IMR-90 (cell line): ENCODE results near the gene PTPRG.

Experiments
- FOS ChIP-seq: fragments of 150-350 bp; IDR thresholded peaks from 2 replicates; pipeline ENCODE4 v1.6.1; 2016; ENCODE audit warnings: low read depth, low read length
- MAFK ChIP-seq: IDR thresholded peaks from 2 replicates; pipeline ENCODE4 v1.6.1; 2012; ENCODE audit warnings: low read depth, low read length, improper control_type of control experiment
- POLR2A ChIP-seq: IDR thresholded peaks from 2 replicates; pipeline ENCODE4 v1.6.1; 2012; ENCODE audit warnings: mild to moderate bottlenecking, low read depth, low read length
- RFX5 ChIP-seq: IDR thresholded peaks from 2 replicates; pipeline ENCODE4 v1.8.0; 2012; ENCODE audit warnings: low read depth, mild to moderate bottlenecking, low read length, moderate library complexity
- SMC3 ChIP-seq: fragments of 150-350 bp; IDR thresholded peaks from 2 replicates; pipeline ENCODE4 v1.6.1; 2016; ENCODE audit warnings: low read depth, mild to moderate bottlenecking, antibody characterized with exemption, low read length, moderate library complexity
- USF2 ChIP-seq: fragments of 150-350 bp; IDR thresholded peaks from 2 replicates; pipeline ENCODE4 v1.6.1; 2017; ENCODE audit warnings: mild to moderate bottlenecking, antibody characterized with exemption, low read length, low read depth
- TF ChIP-seq, protein P1 (sequence below): conservative IDR thresholded peaks from 2 replicates; pipeline ENCODE4 v1.5.1; 2012; ENCODE audit warnings: mild to moderate bottlenecking, low read depth, low read length, improper control_type of control experiment

DNA sequence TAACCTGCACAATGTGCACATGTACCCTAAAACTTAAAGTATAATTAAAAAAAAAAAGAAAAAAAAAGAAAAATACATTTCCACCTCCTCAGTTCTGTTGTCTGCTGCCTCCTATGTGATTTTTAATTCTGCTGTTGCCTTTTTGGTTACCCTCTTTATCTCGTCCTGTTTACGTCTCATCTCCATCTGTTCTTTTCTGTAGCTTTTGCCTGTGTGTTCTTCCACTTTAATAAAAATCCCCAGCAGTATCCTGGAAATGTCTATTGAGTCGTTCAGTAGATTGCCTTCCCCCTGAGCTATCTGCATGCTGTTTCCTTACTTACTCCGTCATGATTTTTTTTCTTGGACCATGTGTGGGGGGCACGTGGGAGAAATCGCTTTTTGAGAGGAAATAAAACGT, 509.5 kb downstream of the PTPRG start:
- TF ChIP-seq USF2 = no peak
- TF ChIP-seq, protein P1, sequence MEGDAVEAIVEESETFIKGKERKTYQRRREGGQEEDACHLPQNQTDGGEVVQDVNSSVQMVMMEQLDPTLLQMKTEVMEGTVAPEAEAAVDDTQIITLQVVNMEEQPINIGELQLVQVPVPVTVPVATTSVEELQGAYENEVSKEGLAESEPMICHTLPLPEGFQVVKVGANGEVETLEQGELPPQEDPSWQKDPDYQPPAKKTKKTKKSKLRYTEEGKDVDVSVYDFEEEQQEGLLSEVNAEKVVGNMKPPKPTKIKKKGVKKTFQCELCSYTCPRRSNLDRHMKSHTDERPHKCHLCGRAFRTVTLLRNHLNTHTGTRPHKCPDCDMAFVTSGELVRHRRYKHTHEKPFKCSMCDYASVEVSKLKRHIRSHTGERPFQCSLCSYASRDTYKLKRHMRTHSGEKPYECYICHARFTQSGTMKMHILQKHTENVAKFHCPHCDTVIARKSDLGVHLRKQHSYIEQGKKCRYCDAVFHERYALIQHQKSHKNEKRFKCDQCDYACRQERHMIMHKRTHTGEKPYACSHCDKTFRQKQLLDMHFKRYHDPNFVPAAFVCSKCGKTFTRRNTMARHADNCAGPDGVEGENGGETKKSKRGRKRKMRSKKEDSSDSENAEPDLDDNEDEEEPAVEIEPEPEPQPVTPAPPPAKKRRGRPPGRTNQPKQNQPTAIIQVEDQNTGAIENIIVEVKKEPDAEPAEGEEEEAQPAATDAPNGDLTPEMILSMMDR = no peak
- no peak for TF ChIP-seq MAFK
- no peak for TF ChIP-seq FOS
- no peak for TF ChIP-seq POLR2A
- no peak for TF ChIP-seq RFX5
- TF ChIP-seq SMC3 = no peak
